K562 treated with DMSO at 1 percent for 24 hours (cell line): ENCODE results near the gene HIRA. TPM values are rescaled to one million over a fixed set of nuclear protein-coding genes. Genes with fewer than 3 reads are reported as not detected.

ENCODE experiments used
- total RNA-seq: library from RNA; unstranded; fragments of 300-600 nt; gene quantifications from 2 replicates; pipeline ENCODE4 v1.2.3, GENCODE V29; 2022; ENCODE audit warnings: low read depth; ENCODE audit not compliant: insufficient read depth

The HIRA gene, protein sequence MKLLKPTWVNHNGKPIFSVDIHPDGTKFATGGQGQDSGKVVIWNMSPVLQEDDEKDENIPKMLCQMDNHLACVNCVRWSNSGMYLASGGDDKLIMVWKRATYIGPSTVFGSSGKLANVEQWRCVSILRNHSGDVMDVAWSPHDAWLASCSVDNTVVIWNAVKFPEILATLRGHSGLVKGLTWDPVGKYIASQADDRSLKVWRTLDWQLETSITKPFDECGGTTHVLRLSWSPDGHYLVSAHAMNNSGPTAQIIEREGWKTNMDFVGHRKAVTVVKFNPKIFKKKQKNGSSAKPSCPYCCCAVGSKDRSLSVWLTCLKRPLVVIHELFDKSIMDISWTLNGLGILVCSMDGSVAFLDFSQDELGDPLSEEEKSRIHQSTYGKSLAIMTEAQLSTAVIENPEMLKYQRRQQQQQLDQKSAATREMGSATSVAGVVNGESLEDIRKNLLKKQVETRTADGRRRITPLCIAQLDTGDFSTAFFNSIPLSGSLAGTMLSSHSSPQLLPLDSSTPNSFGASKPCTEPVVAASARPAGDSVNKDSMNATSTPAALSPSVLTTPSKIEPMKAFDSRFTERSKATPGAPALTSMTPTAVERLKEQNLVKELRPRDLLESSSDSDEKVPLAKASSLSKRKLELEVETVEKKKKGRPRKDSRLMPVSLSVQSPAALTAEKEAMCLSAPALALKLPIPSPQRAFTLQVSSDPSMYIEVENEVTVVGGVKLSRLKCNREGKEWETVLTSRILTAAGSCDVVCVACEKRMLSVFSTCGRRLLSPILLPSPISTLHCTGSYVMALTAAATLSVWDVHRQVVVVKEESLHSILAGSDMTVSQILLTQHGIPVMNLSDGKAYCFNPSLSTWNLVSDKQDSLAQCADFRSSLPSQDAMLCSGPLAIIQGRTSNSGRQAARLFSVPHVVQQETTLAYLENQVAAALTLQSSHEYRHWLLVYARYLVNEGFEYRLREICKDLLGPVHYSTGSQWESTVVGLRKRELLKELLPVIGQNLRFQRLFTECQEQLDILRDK
- total RNA-seq, result 111 and 112 TPM in 2 replicates

DNA sequence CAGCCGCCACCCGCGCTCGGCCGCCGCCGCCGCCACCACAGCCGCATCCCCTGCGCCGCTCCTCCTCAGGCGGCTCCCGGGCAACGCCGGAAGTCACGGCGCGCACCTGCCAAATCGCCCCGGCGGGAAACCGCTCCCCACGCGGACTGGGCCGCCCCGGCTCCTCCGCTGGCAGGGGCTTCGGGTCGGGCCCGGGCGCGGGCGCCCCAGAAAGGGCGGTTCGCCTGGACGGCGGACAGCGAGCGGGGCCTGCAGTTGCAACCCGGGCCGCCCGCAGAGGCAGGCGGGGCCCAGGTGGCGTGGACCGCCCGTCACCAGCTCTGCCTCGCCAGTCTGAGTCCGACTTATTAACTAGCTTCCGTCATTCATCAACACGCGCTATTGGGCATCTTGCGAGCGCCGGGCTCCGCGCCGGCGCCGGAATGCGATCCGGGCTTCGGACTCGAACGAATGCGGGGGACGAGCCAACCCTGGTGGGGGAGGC lies at the start of gene HIRA:
Gene HIRA, minus strand, starts transcription at position 85 of the 484 bp plus-strand sequence. CDS start 257 bp downstream, outside the sequence.

DNA sequence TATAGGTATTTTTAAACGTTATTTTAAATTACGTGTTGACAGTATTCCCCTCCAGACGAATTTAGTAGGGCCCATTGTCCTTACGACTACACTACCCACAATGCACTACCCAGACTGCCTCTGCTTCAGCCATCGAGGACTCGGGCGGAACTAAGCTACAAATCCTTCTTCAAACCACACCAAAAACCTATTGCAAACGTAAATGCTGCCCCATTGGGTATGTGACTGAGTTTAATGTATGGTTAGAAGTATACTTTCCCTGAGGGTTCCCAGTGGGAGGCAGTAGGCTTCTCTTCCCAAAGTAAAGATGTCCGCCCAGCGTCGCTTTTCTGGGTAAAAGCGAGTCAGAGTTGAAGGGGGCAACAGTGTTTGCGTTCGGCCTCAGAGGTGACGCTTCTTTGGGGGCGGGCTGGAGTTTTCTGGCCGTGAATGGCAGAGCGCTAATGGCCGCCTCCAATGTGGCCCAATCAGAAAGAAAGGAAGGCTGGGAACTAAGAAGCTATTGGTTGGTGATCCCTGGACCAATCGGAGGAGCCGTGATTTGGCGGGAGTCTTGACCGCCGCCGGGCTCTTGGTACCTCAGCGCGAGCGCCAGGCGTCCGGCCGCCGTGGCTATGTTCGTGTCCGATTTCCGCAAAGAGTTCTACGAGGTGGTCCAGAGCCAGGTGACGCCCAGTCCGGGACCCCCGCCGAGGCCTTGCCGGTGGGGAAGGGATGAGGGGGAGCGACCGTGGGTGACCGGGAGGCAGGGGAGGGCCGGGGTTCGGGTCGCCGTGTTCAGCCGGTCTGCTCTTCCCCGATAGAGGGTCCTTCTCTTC lies 48.0 kb upstream of the HIRA start, which contains the start of gene CDC45:
Gene CDC45, plus strand, starts transcription at position 566 of the 818 bp plus-strand sequence. Its CDS starts 49 bp downstream, at position 615.

GRCh38 chr22:19478901-19479354 lies 47.4 kb upstream of the HIRA start, which contains the start of gene UFD1:
Gene UFD1, minus strand, starts transcription at chr22:19479193. Its CDS starts 108 bp downstream, at chr22:19479085.

GRCh38 chr22:19447330-19448075 lies 16.0 kb upstream of the HIRA start, which contains the start of gene C22orf39:
Gene C22orf39, minus strand, starts transcription at chr22:19447711. Its CDS starts 23 bp downstream, at chr22:19447688.

DNA sequence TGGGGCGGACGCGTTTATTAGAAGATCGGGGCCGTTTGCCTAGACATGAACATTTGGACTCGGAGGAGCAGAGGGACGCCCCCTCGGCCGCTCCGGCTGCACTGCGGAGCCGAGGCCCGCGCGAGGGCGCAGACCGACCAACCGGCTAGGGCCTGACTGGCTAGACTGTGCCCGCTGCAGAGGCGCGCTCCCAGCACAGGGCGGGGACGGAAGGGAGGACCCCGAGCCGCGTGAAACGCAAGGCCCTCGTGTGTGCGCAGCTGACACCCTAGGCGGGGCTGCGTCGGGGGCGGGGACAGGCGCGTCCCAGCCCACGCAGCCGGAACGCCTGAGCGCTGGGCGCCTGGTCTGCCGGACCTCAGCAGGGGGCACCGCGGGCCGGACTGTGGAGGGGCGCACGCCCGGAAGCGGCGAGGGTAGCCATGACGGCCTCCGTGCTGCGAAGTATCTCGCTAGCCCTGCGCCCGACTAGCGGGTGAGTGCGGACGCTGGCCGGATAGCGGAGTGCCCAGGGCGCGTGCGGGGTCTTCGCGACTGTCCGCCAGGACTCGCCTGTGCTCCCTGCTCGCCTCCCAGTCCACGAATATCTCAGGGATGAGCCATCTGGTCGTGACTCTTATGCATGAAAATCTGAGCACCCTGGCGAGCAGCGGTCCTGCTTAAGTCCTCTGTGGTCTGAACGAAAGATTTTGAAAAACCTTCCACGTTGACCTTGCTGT lies 759 bp upstream of the HIRA start, which contains the start of gene MRPL40:
Gene MRPL40, plus strand, starts transcription at position 413 of the 719 bp plus-strand sequence. Its CDS starts 10 bp downstream, at position 423.

GRCh38 chr22:19291580-19292457 lies 139.7 kb downstream of the HIRA start, which contains the start of gene CLTCL1:
Gene CLTCL1, minus strand, starts transcription at chr22:19291719. Its CDS starts 78 bp downstream, at chr22:19291641.

Other genes starting within 250 kb of the HIRA start
- 32.0 and 36.4 TPM in 2 replicates for gene CLTCL1, start 140.0 kb downstream of the HIRA start, total RNA-seq
- gene MRPL40, start 812 bp upstream of the HIRA start, total RNA-seq, result 111 and 128 TPM in 2 replicates
- gene C22orf39, start 16.0 kb upstream of the HIRA start, total RNA-seq, result 128 and 132 TPM in 2 replicates
- gene UFD1, start 47.5 kb upstream of the HIRA start, total RNA-seq, result 418 and 433 TPM in 2 replicates
- 210 and 225 TPM in 2 replicates for gene CDC45, start 48.2 kb upstream of the HIRA start, total RNA-seq
- gene CLDN5, start 92.7 kb upstream of the HIRA start, total RNA-seq, result 0.97 and 1.1 TPM in 2 replicates